K562 (cell line): ENCODE data around the gene OGFR. TPM values are rescaled to one million over a fixed set of nuclear protein-coding genes. Genes with fewer than 3 reads are reported as not detected.

Experiments used
- ATAC-seq: fragments of 200-7000 bp; cut with Tn5 transposase; 3 replicates; pipeline ENCODE4 v1.9.1; 2020; ENCODE audit warnings: moderate library complexity
- BruUV-seq: library from RNA; stranded (reverse); fragments of 400-500 nt; replicated peaks from 2 replicates; lab custom pipeline; 2021; lab: Mats Ljungman, UMichigan
- CTCF ChIA-PET: fragments of 300-600 bp; formaldehyde crosslinking; extraction: SDS; loops from one replicate; lab custom pipeline; 2021; ENCODE audit warnings: low intra/inter-chr PET ratio; lab: Yijun Ruan, JAX
- POLR2A ChIA-PET: fragments of 300-600, 350-650 bp; sonication (Branson Sonifier 250); formaldehyde crosslinking; extraction: SDS; loops from one replicate; lab custom pipeline; 2021; ENCODE audit warnings: antibody characterized with exemption, inconsistent platforms; lab: Yijun Ruan, JAX
- DNase-seq, 4 experiments: peaks; one replicate each; pipeline versions ENCODE4 v3.0.0 to v3.0.0-alpha.2; 2011 to 2018; ENCODE audit warnings: low spot score in 3 of 4, mixed read lengths in 3 of 4; ENCODE audit errors: extremely low read depth in 1 of 4
- FAIRE-seq: peaks from 2 replicates; lab custom pipeline; 2011; peaks lifted over from hg19 to GRCh38; lab: Jason Lieb, UNC
- H2AFZ ChIP-seq: 2 replicates; pipeline ENCODE4 v1.6.0; 2011; ENCODE audit warnings: low read depth, low read length, control low read depth, inconsistent platforms
- H3K27ac ChIP-seq: fragments of 200-600 bp; 3 replicates; pipeline ENCODE4 v1.8.0; 2011; ENCODE audit warnings: low read depth, mild to moderate bottlenecking, control low read depth, inconsistent platforms, low read length, moderate library complexity, mixed read lengths; ENCODE audit errors: extremely low read depth
- H3K27me3 ChIP-seq, 2 experiments: fragments of 300-600 bp in 1 of 2; 2 replicates in 1 of 2; 3 replicates in 1 of 2; pipeline versions ENCODE4 v1.6.0 to v1.8.0; 2011; ENCODE audit warnings: inconsistent platforms in 2 of 2, low read length in 2 of 2, mild to moderate bottlenecking in 1 of 2, mixed read lengths in 1 of 2, moderate library complexity in 1 of 2; ENCODE audit not compliant: control insufficient read depth in 2 of 2, insufficient read depth in 2 of 2
- H3K36me3 ChIP-seq: fragments of 300-600 bp; 3 replicates; pipeline ENCODE4 v1.8.0; 2011; ENCODE audit warnings: mild to moderate bottlenecking, low read length, inconsistent platforms; ENCODE audit not compliant: control insufficient read depth, insufficient read depth
- H3K4me1 ChIP-seq, 2 experiments: fragments of 200-600 bp in 1 of 2; replicated peaks in 1 of 2; 2 replicates in 1 of 2; 3 replicates in 1 of 2; pipeline versions ENCODE4 v1.5.1 to v1.8.0; 2011; ENCODE audit warnings: inconsistent platforms in 2 of 2, low read length in 2 of 2, mild to moderate bottlenecking in 1 of 2, mixed read lengths in 1 of 2, moderate library complexity in 1 of 2; ENCODE audit not compliant: control insufficient read depth in 2 of 2, insufficient read depth in 2 of 2
- H3K4me2 ChIP-seq: 2 replicates; pipeline ENCODE4 v1.6.1; 2011; ENCODE audit warnings: low read length, control low read depth, inconsistent platforms, mixed read lengths; ENCODE audit not compliant: insufficient read depth
- H3K4me3 ChIP-seq: fragments of 200-600 bp; sonication (generic), shearing (Covaris generic); 2 replicates; pipeline ENCODE4 v1.5.1; 2016; ENCODE audit warnings: control low read depth, inconsistent platforms
- H3K79me2 ChIP-seq: fragments of 200-600 bp; 3 replicates; pipeline ENCODE4 v1.8.0; 2011; ENCODE audit warnings: low read length, inconsistent platforms; ENCODE audit not compliant: control insufficient read depth, insufficient read depth
- H3K9ac ChIP-seq, 2 experiments: 2 replicates each; pipeline versions ENCODE4 v1.6.0 to v1.6.1; 2011; ENCODE audit warnings: low read depth in 2 of 2, low read length in 2 of 2, control low read depth in 1 of 2, inconsistent platforms in 1 of 2, mild to moderate bottlenecking in 1 of 2, mixed read lengths in 1 of 2; ENCODE audit not compliant: insufficient read depth in 1 of 2
- H3K9me1 ChIP-seq: one replicate; pipeline ENCODE4 v1.6.0; 2011; ENCODE audit warnings: inconsistent platforms, mild to moderate bottlenecking, low read length, moderate library complexity; ENCODE audit not compliant: control insufficient read depth, insufficient read depth
- H3K9me3 ChIP-seq: replicated peaks from 2 replicates; pipeline ENCODE4 v1.5.1; 2011; ENCODE audit warnings: low read depth, low read length, inconsistent platforms; ENCODE audit not compliant: control insufficient read depth, insufficient read depth
- H4K20me1 ChIP-seq: replicated peaks from 2 replicates; pipeline ENCODE4 v1.6.1; 2011; ENCODE audit warnings: low read length, inconsistent platforms, mixed read lengths; ENCODE audit not compliant: control insufficient read depth, insufficient read depth
- DLX4 ChIP-seq: fragments of 250-450 bp; sonication (Bioruptor Pico); IDR thresholded peaks from 2 replicates; pipeline ENCODE4 v1.6.1; 2021; ENCODE audit warnings: mild to moderate bottlenecking
- MITF ChIP-seq: IDR thresholded peaks from 2 replicates; pipeline ENCODE4 v1.6.1; 2014; ENCODE audit warnings: antibody characterized with exemption
- PCBP1 ChIP-seq: fragments of 200-400 bp; formaldehyde crosslinking; IDR thresholded peaks from 2 replicates; pipeline ENCODE4 v1.6.1; 2018; ENCODE audit warnings: mild to moderate bottlenecking, low read depth, low read length; ENCODE audit not compliant: poor library complexity, severe bottlenecking
- POLR2B ChIP-seq: fragments of 450-650 bp; IDR thresholded peaks from 2 replicates; pipeline ENCODE4 v1.6.1; 2018; ENCODE audit warnings: low read depth; ENCODE audit not compliant: partially characterized antibody
- WGBS: fragments of 100-300 bp; shearing (Covaris generic); methylation state at CpG from one replicate; pipeline ENCODE4 v1.1.6; 2016; ENCODE audit warnings: low coverage, mixed read lengths; ENCODE audit not compliant: insufficient coverage; ENCODE audit errors: missing lambda C conversion rate; 5-methylcytosine and 5-hydroxymethylcytosine counted together
- in situ Hi-C: fragments of 300-500 bp; cut with MboI; formaldehyde crosslinking; loops from 4 replicates; pipeline ENCODE4 v1.15.0; 2018; ENCODE audit warnings: inconsistent platforms, mixed read lengths
- intact Hi-C: fragments of 100-400 bp; cut with micrococcal nuclease; formaldehyde crosslinking; loops from 2 replicates; pipeline ENCODE4 v1.14.2; 2022
- polyA plus RNA-seq, 8 experiments: library from polyadenylated mRNA; depleted of rRNA in 4 of 8; stranded (reverse) in 5 of 8; unstranded in 3 of 8; fragments of >200 nt; fragmentation: Nextera tagmentation in 2 of 8; fragmentation: Illumina TruSeq in 1 of 8; extraction: Ambion mirVana in 2 of 8; extraction: Trizol in 1 of 8; gene quantifications; 2 replicates each; pipeline versions ENCODE4 v1.2.1 to v1.2.3, GENCODE V29; 2011 to 2014; ENCODE audit warnings: inconsistent platforms in 1 of 8, missing spikeins in 1 of 8
- total RNA-seq, 7 experiments: library from RNA; depleted of rRNA in 6 of 7; stranded (reverse); fragments of >200 nt in 6 of 7; fragmentation: Illumina TruSeq in 2 of 7; extraction: Trizol in 2 of 7; gene quantifications; 2 replicates each; pipeline versions ENCODE4 v1.2.1 to v1.2.3, GENCODE V29; 2011 to 2021; ENCODE audit warnings: low replicate concordance in 1 of 7

Gene OGFR
- total and polyA plus RNA-seq, 9 of the 15 experiments (the other 6 are each of a cell fraction or from before 2014, with no cell fraction given) = 0.39 to 56.3 (median 17.5) TPM

GRCh38 chr20:62812907-62813200 lies 8.2 kb downstream of the OGFR start:
- TSS peak; percentile 41 for BruUV-seq
- FAIRE-seq = no peak

More at GRCh38 chr20:62812907-62813200, 8.2 kb downstream of the OGFR start:
- POLR2A ChIA-PET = no interaction called here
- no peak for ATAC-seq
- H2AFZ ChIP-seq = no peak overlapping the region
- no peak overlapping the region for H3K4me3 ChIP-seq
- in situ Hi-C loops = no loop called here
- peaks cover 3 to 74% of the 10 kb centered on the region in 2 experiments; a peak in 3 of 5 replicates for H3K4me1 ChIP-seq
- CTCF ChIA-PET = no interaction called here
- H3K9ac ChIP-seq = no peak overlapping the region
- no peak overlapping the region for H3K27ac ChIP-seq
- WGBS = 91% methylated on average over 9 of the region's 11 CpGs
- no peak overlapping the region for H3K4me2 ChIP-seq
- TF ChIP-seq DLX4 (CRISPR knock-in tag) = no peak
- TF ChIP-seq POLR2B = peak; percentile 36
- no peak for TF ChIP-seq MITF
- no peak for TF ChIP-seq PCBP1
- no peaks in the 10 kb centered on the region for H3K9me3 ChIP-seq
- no peaks in the 10 kb centered on the region for H3K79me2 ChIP-seq
- DNase-seq = no peak
- no peaks in the 10 kb centered on the region for H3K9me1 ChIP-seq
- intact Hi-C loops = no loop called here
- peaks cover 0 to 10% of the 10 kb centered on the region in 2 experiments; a peak in 3 of 5 replicates for H3K27me3 ChIP-seq
- H4K20me1 ChIP-seq = peaks cover 4% of the 10 kb centered on the region
- peaks cover 46% of the 10 kb centered on the region; the same call in 2 of the 3 replicates for H3K36me3 ChIP-seq
